Activated CD4-positive, alpha-beta T cell treated with anti-CD3 and anti-CD28 coated beads, Interleukin-2, amount 50 U/mL, for 1 hour (primary cell): ENCODE data around the gene ARL10.
"Not testable (repeated sequence)": the region's sequence is repeated elsewhere in the genome, so short reads cannot be mapped to it uniquely, and the experiment has no call there.

Experiments
- DNase-seq: peaks from one replicate; pipeline ENCODE4 v3.0.0-alpha.2; 2020

The ARL10 gene

GRCh38 chr5:176389135-176390123 is 24.1 kb downstream of the ARL10 start:
- DNase-seq = no peak

- no peak for DNase-seq
Observed at GRCh38 chr5:176391479-176391878, 26.2 kb downstream of the ARL10 start.

GRCh38 chr5:176391999-176392398 is 26.7 kb downstream of the ARL10 start:
- DNase-seq = no peak

- no peak for DNase-seq
Observed at GRCh38 chr5:176392526-176392925, 27.2 kb downstream of the ARL10 start.

DNA sequence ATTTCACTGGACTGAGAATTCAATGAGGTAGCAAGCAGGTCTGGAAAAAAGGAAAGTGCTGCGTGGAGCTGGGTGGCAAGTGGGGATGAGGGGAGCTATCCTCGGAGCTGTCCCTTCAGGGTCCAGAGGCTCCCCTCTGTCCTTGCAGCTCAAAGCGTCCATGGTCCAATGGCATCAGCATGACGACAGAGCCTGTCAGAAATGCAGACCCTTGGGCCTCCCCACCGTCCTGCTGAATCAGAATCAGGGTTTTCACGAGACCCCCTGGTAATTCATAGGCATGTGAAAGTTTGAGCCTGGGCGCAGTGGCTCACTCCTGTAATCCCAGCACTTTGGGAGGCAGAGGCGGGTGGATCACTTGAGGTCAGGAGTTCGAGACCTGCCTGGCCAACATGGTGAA is 28.8 kb downstream of the ARL10 start:
- DNase-seq = no peak

GRCh38 chr5:176394881-176395675 is 29.8 kb downstream of the ARL10 start:
- no peak for DNase-seq

GRCh38 chr5:176396330-176396729 is 31.0 kb downstream of the ARL10 start:
- DNase-seq = no peak

GRCh38 chr5:176397736-176398420 is 32.6 kb downstream of the ARL10 start:
- no peak for DNase-seq

DNA sequence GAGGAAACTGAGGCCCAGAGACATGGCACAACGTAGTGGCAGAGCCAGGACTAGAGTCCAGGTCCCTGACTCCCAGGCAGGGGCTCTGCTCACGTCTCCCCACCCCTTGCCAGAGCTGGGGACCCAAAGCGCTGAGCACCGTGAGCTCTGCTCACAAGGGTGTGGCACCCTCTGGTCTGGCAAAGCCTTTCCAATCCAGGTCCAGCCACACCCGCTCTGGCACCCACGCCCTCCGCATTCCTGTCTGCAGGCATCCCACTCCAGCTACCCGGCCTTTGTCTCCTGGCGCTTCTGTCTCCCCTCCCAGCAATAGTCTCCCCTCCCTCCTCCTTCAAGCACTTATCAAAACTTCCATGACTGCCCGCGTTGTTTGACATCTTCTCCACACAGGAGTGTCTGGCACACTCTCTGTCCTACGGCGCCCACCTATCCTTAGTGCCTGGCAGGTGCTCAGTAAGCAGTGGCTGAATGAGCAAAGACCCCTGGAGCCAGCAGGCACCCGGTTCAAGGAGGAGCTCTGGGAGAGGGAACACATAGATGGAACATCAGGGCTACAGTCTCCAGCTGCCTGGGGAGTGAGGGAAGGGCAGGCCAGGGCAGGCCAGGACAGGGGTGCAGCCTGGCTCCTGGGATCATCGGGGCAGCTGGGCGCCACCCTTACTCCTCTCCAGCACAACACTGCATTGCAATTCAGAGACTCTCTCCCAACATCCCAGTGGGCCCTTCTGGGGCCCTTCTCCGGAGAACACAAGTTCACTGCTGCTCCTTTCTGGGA is 35.3 kb downstream of the ARL10 start:
- no peak for DNase-seq

DNA sequence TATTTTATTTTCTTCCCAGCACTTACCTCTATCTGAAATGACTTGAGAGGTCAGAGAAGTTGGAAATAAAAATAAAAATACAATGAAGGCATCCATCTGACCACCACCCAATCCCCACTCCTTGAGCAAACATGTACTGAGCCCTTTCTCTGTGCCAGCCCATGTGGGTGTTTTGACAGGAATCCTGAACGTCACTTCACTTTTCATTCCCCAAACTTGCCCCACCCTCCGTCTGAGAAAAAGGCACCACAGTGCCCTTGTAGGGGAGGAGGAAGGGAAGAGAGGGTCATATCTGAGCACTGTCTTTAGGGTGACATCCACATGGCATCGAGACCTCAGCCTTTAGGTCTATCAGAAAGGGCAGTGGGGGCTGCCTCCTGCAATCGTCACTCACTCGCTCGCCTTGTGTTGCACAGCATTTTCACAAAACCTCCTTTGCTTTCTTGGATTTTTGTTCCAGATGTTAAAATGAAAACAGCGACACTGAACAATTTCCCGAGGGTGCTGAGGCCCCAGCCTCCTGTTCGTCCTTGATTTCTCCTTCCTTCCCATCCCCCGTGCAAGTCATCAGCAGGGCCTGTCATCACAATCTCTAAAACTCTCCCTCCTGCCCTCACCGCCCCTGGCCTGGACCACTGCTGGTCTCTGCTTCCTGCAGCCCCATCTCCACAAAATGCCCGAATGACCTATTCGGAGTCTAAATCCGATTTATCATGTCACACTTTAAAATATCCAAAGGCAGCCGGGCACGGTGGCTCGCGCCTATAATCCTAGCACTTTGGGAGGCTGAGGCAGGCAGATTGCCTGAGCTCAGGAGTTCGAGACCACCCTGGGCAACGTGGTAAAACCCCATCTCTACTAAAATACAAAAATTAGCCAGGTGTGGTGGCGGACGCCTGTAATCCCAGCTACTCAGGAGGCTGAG is 36.3 kb downstream of the ARL10 start:
- DNase-seq = no peak

DNA sequence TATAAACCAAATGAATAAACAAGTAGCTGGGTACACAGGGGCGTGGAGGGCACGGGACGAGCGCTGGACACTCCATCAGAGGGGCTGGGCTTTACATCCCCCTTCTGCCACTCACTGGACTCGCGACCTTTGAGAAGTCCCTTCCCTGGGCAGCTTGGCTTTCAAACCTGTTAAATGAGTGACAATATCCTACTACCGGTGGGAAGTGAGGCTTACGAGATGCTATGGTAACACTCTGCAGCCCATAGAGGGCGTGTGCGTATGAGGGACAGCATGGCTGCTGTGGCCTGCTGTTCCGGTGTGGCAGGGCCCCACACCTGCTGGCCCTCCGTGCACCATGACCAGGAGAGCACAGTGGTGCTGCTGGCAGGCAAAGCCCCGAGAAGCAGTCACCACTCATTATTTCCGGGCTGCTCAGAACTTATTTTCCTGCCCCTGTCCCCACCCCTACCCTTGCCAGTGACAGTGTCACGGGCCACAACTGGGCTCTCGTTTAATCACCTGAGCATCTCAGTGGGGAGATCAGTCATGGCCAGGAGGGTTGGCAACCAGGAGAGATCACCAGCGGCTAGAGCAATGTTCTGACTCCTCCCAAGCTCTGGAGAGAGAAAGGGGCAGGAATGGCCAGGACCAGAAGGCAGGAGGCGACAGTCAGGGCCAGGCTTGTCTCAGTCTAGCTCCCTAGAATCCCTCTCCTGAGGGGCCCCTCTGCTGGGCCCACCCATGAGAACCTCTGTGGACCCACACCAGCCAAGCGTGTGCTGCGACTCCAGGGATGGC is 40.6 kb downstream of the ARL10 start:
- DNase-seq = no peak

GRCh38 chr5:176406436-176407052 is 41.3 kb downstream of the ARL10 start:
- no peak for DNase-seq

GRCh38 chr5:176407456-176408251 is 42.4 kb downstream of the ARL10 start:
- DNase-seq = no peak

DNA sequence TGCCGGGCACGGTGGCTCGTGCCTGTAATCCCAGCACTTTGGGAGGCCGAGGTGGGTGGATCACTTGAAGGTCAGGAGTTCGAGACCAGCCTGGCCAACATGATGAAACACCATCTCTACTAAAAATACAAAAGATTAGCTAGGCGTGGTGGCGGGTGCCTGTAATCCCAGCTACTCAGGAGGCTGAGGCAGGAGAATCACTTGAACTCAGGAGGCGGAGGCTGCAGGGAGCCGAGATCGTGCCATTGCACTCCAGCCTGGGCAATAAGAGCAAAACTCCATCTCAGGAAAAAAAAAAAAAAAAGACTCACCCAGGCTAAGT is 42.9 kb downstream of the ARL10 start:
- not testable (repeated sequence) for DNase-seq

- no peak for DNase-seq
Observed at GRCh38 chr5:176408590-176408989, 43.3 kb downstream of the ARL10 start.

DNA sequence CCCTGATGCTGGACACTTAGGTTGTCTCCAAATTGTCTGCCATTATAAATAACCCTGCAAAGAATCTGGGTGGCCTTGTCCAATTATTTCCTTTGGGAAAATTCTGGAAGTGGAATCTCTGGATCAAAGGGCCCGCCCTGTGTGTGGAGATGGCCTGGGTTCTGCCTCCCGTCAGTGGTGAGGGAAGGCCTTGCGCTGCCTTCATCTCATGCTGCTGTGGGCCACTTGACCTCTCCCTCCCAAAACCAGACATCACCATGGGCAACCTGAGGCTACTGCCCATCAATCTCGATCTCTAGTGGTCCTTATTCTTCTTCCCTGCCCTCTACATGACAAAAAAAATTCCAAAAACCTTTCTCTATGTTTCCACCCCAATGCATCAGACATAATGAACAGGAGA is 44.5 kb downstream of the ARL10 start:
- no peak for DNase-seq

DNA sequence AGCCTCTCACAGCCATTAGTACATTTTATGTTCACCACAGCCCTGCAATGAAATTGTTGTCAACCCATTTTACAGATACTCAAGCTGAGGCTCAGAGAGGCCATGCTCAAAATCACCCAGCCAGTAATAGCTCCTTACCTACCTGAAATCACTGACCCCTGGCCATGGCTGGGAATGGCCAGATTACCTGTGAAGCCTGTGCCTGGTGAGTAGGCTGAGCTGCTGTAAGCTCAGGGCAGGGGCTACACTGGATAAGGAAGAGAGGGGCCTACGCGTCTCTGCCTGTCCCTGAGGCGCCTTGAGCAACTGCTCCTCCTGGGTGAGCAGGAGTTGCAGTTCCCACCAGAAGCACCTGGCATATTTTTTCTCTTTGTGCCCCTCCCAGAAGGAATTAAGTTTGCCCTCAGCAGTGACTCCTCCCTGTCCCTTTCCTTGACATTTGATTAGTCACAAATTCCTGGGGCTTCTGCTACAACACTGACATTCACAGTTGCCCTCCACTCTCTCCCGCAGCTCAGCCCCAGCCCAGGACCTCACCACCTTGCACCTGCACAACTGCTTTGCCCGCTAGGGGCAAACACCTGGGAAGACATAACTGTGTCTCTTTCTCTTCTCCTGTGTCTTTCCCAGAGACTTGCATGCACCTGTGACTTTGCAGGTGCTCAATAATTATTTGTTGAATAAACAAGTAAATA is 45.3 kb downstream of the ARL10 start:
- no peak for DNase-seq

- DNase-seq = no peak
Observed at GRCh38 chr5:176412517-176413254, 47.4 kb downstream of the ARL10 start.
